Calu3 (cell line): Measurements from ENCODE around the gene PROM2. TPM values are rescaled to one million over a fixed set of nuclear protein-coding genes. Genes with fewer than 3 reads are reported as not detected.

Experiments
- BruUV-seq: library from RNA; stranded (reverse); fragments of 400-500 nt; replicated peaks from 2 replicates; lab custom pipeline; 2021; lab: Mats Ljungman, UMichigan
- CTCF ChIA-PET: fragments of 300-600 bp; sonication (Branson Sonifier 250); formaldehyde crosslinking; loops from one replicate; lab custom pipeline; 2022; ENCODE audit warnings: antibody characterized with exemption; lab: Charles Lee
- DNase-seq: peaks from one replicate; pipeline ENCODE4 v3.0.0; 2022
- H3K27ac Mint-ChIP-seq: one replicate; pipeline ENCODE4 v1.8.0; 2022; ENCODE audit warnings: mixed read lengths; ENCODE audit not compliant: unreplicated experiment
- H3K27me3 Mint-ChIP-seq: one replicate; pipeline ENCODE4 v1.8.0; 2022; ENCODE audit warnings: mixed read lengths; ENCODE audit not compliant: unreplicated experiment
- H3K36me3 Mint-ChIP-seq: one replicate; pipeline ENCODE4 v1.8.0; 2022; ENCODE audit warnings: mild to moderate bottlenecking, moderate library complexity, mixed read lengths; ENCODE audit not compliant: insufficient read depth, unreplicated experiment
- H3K4me1 Mint-ChIP-seq: one replicate; pipeline ENCODE4 v1.8.0; 2022; ENCODE audit warnings: mild to moderate bottlenecking, low read depth, mixed read lengths; ENCODE audit not compliant: unreplicated experiment
- H3K4me3 Mint-ChIP-seq: one replicate; pipeline ENCODE4 v1.8.0; 2022; ENCODE audit warnings: mild to moderate bottlenecking, low read depth, moderate library complexity, mixed read lengths; ENCODE audit not compliant: unreplicated experiment
- H3K9me3 Mint-ChIP-seq: one replicate; pipeline ENCODE4 v1.8.0; 2022; ENCODE audit warnings: low read depth, mixed read lengths; ENCODE audit not compliant: unreplicated experiment
- CTCF ChIP-seq: fragments of 200-600 bp; IDR thresholded peaks from one replicate; pipeline ENCODE4 v1.8.0; 2022; ENCODE audit warnings: antibody characterized with exemption; ENCODE audit not compliant: unreplicated experiment
- intact Hi-C: fragments of 100-400 bp; cut with micrococcal nuclease; formaldehyde crosslinking; loops from one replicate; pipeline ENCODE4 v1.10.0; 2022; ENCODE audit not compliant: unreplicated experiment
- total RNA-seq: library from RNA; stranded (reverse); gene quantifications from 2 replicates; pipeline ENCODE4 v1.2.3, GENCODE V29; 2022

The PROM2 gene
- total RNA-seq, 1 experiment from 2014 or later = 24.7 TPM

GRCh38 chr2:95317123-95317500 lies 42.9 kb downstream of the PROM2 start:
- H3K36me3 Mint-ChIP-seq = no peaks in the 10 kb centered on the region
- H3K4me3 Mint-ChIP-seq = no peak overlapping the region
- no TSS peak for BruUV-seq
- CTCF ChIA-PET = interaction anchor here (1.9 kb wide), 1 partner anchor 85 kb away, joined by 6 read pairs; no protein-coding TSS in a partner anchor
- H3K27me3 Mint-ChIP-seq = peaks cover 41% of the 10 kb centered on the region
- no peaks in the 10 kb centered on the region for H3K9me3 Mint-ChIP-seq
- TF ChIP-seq CTCF = no peak
- H3K4me1 Mint-ChIP-seq = peaks cover 17% of the 10 kb centered on the region
- no peak for DNase-seq
- no peak overlapping the region for H3K27ac Mint-ChIP-seq
- intact Hi-C loops = loop anchor here (5.0 kb wide), 1 partner anchor 45 kb away; the partner anchor contains the start of gene PROM2

- Mint-ChIP-seq H3K36me3 (no peaks in the 10 kb centered on the region), H3K9me3 (no peaks in the 10 kb centered on the region), H3K27me3 (peaks cover 41% of the 10 kb centered on the region), H3K27ac (no peak overlapping the region), H3K4me1 (peaks cover 15% of the 10 kb centered on the region), H3K4me3 (no peak overlapping the region)
- no TSS peak for BruUV-seq
- DNase-seq = no peak
- TF ChIP-seq CTCF = no peak
- CTCF ChIA-PET = interaction anchor here (1.9 kb wide), 1 partner anchor 86 kb away, joined by 6 read pairs; no protein-coding TSS in a partner anchor
- intact Hi-C loops = loop anchor here (5.0 kb wide), 1 partner anchor 46 kb away; the partner anchor contains the start of gene PROM2
These were observed 43.6 kb downstream of the PROM2 start for GRCh38 chr2:95317665-95318425.

GRCh38 chr2:95318431-95319220 lies 44.4 kb downstream of the PROM2 start:
- Mint-ChIP-seq H3K4me1 (peaks cover 7% of the 10 kb centered on the region), H3K4me3 (no peak overlapping the region), H3K9me3 (no peaks in the 10 kb centered on the region), H3K27ac (no peak overlapping the region), H3K36me3 (no peaks in the 10 kb centered on the region), H3K27me3 (peaks cover 41% of the 10 kb centered on the region)
- intact Hi-C loops = loop anchor here (5.0 kb wide), 1 partner anchor 46 kb away; the partner anchor contains the start of gene PROM2
- BruUV-seq = no TSS peak
- no peak for TF ChIP-seq CTCF
- no peak for DNase-seq
- CTCF ChIA-PET = no interaction called here

- no peak for DNase-seq
- Mint-ChIP-seq H3K4me3 (no peak overlapping the region), H3K27ac (no peak overlapping the region), H3K4me1 (no peaks in the 10 kb centered on the region), H3K36me3 (no peaks in the 10 kb centered on the region), H3K9me3 (no peaks in the 10 kb centered on the region), H3K27me3 (peaks cover 41% of the 10 kb centered on the region)
- BruUV-seq = no TSS peak
- CTCF ChIA-PET = no interaction called here
- intact Hi-C loops = loop anchor here (5.0 kb wide), 1 partner anchor 47 kb away; the partner anchor contains the start of gene PROM2
- TF ChIP-seq CTCF = no peak
These were observed 45.5 kb downstream of the PROM2 start for GRCh38 chr2:95319481-95320343.
